ENCODE data around the gene TOP1. TPM values are rescaled to one million over a fixed set of nuclear protein-coding genes. Genes with fewer than 3 reads are reported as not detected.
A peak's percentile ranks its signal among the peaks of the same experiment; 100 is the strongest.

TOP1 gene
- polyA plus RNA-seq, 2 of the 4 experiments (the other 2 are of a cell fraction) = 20.8 to 70.6 TPM

DNA sequence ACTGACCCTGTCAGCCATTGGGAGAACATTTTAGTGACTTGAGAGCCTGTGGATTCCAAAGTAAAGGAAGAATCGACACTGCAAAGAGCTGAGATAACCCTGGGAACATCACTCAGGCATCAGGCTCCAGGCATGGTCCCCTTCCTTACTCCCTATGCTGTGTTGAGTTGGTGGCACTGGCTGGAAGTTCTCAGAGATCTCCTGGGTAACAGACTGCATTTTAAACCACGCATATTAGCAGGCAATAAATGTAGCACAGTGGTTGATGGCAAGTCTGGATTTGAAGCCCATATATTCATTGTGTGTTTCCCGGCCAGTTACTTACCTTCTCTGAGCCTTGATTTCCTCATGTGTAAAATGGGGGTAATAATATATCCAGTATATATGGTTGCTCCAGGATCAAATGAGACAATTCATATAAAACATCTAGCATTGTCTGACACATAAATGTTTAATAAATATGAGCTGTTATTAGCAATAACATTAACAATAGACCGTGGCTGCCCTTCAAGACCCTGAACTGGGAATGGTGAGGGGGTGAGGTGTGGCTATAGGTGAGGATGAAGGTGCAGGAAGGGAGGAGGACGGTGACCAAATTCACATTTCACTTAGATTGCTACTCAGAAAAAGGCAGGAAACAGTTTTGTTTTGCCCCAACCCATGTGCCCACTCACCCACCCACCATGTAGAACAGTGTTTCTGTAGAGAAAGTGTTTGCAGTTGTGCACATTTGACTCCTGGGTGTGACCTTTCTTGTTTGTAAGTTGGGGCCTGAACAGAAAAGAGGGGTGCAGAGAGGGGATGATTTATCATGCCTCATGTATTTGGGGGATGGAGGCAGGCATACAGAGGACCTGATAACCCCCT is 110.8 kb downstream of the TOP1 start:
- no peak for FAIRE-seq
- H3K27ac ChIP-seq = no peak overlapping the region
- H3K9me3 ChIP-seq = no peaks in the 10 kb centered on the region
- CTCF ChIA-PET = interaction anchor here (1.6 to 7.9 kb wide), 2 partner anchors 34 to 199 kb away, joined by 8 to 103 read pairs; partner anchors contain the start of gene LPIN3
- TF ChIP-seq, protein P1, sequence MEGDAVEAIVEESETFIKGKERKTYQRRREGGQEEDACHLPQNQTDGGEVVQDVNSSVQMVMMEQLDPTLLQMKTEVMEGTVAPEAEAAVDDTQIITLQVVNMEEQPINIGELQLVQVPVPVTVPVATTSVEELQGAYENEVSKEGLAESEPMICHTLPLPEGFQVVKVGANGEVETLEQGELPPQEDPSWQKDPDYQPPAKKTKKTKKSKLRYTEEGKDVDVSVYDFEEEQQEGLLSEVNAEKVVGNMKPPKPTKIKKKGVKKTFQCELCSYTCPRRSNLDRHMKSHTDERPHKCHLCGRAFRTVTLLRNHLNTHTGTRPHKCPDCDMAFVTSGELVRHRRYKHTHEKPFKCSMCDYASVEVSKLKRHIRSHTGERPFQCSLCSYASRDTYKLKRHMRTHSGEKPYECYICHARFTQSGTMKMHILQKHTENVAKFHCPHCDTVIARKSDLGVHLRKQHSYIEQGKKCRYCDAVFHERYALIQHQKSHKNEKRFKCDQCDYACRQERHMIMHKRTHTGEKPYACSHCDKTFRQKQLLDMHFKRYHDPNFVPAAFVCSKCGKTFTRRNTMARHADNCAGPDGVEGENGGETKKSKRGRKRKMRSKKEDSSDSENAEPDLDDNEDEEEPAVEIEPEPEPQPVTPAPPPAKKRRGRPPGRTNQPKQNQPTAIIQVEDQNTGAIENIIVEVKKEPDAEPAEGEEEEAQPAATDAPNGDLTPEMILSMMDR (IDR thresholded peaks at IDR 0.05) = no peak
- TF ChIP-seq RAD21 (conservative IDR thresholded peaks at IDR 0.05 in 1 of 2, IDR thresholded peaks at IDR 0.05 in 1 of 2) = no peak
- no peak for TF ChIP-seq HOXB5 (CRISPR knock-in tag; IDR thresholded peaks at IDR 0.05)
- TF ChIP-seq, protein P2, sequence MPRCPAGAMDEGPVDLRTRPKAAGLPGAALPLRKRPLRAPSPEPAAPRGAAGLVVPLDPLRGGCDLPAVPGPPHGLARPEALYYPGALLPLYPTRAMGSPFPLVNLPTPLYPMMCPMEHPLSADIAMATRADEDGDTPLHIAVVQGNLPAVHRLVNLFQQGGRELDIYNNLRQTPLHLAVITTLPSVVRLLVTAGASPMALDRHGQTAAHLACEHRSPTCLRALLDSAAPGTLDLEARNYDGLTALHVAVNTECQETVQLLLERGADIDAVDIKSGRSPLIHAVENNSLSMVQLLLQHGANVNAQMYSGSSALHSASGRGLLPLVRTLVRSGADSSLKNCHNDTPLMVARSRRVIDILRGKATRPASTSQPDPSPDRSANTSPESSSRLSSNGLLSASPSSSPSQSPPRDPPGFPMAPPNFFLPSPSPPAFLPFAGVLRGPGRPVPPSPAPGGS (IDR thresholded peaks at IDR 0.05) = no peak
- TF ChIP-seq, protein P3, sequence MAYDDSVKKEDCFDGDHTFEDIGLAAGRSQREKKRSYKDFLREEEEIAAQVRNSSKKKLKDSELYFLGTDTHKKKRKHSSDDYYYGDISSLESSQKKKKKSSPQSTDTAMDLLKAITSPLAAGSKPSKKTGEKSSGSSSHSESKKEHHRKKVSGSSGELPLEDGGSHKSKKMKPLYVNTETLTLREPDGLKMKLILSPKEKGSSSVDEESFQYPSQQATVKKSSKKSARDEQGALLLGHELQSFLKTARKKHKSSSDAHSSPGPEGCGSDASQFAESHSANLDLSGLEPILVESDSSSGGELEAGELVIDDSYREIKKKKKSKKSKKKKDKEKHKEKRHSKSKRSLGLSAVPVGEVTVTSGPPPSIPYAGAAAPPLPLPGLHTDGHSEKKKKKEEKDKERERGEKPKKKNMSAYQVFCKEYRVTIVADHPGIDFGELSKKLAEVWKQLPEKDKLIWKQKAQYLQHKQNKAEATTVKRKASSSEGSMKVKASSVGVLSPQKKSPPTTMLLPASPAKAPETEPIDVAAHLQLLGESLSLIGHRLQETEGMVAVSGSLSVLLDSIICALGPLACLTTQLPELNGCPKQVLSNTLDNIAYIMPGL (CRISPR knock-in tag; IDR thresholded peaks at IDR 0.05; ENCODE audit: borderline replicate concordance) = no peak
- TF ChIP-seq, protein P4, sequence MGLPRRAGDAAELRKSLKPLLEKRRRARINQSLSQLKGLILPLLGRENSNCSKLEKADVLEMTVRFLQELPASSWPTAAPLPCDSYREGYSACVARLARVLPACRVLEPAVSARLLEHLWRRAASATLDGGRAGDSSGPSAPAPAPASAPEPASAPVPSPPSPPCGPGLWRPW (IDR thresholded peaks at IDR 0.05) = no peak
- no peak for TF ChIP-seq ZFP36 (IDR thresholded peaks at IDR 0.05; ENCODE audit: borderline replicate concordance, partially characterized antibody)
- no peak for TF ChIP-seq ESRRA (IDR thresholded peaks at IDR 0.05; ENCODE audit: borderline replicate concordance, low read length)
- TF ChIP-seq FOXS1 (CRISPR knock-in tag; IDR thresholded peaks at IDR 0.05) = no peak
- TF ChIP-seq HEYL (CRISPR knock-in tag; IDR thresholded peaks at IDR 0.05) = no peak
- TF ChIP-seq MAZ (IDR thresholded peaks at IDR 0.05; ENCODE audit: borderline replicate concordance, low read depth, low read length) = no peak
- TF ChIP-seq CHD4 (IDR thresholded peaks at IDR 0.05; ENCODE audit: borderline replicate concordance) = no peak
- TF ChIP-seq HOXB13 (CRISPR knock-in tag; IDR thresholded peaks at IDR 0.05; ENCODE audit: low read depth) = no peak
- TF ChIP-seq RFX5 (IDR thresholded peaks at IDR 0.05) = no peak
- DNase-seq (ENCODE audit: low read depth in 1 of 2, low spot score in 1 of 2) = no peak
- H3K4me2 ChIP-seq = peak overlapping the region; percentile 98
- POLR2A ChIA-PET = no interaction called here
- H3K4me1 ChIP-seq = peaks cover 7% of the 10 kb centered on the region
- 69% methylated on average over 5 of the region's 5 CpGs for WGBS (ENCODE audit: missing lambda C conversion rate)
- no peak overlapping the region for H3K4me3 ChIP-seq
- no peak for ATAC-seq

DNA sequence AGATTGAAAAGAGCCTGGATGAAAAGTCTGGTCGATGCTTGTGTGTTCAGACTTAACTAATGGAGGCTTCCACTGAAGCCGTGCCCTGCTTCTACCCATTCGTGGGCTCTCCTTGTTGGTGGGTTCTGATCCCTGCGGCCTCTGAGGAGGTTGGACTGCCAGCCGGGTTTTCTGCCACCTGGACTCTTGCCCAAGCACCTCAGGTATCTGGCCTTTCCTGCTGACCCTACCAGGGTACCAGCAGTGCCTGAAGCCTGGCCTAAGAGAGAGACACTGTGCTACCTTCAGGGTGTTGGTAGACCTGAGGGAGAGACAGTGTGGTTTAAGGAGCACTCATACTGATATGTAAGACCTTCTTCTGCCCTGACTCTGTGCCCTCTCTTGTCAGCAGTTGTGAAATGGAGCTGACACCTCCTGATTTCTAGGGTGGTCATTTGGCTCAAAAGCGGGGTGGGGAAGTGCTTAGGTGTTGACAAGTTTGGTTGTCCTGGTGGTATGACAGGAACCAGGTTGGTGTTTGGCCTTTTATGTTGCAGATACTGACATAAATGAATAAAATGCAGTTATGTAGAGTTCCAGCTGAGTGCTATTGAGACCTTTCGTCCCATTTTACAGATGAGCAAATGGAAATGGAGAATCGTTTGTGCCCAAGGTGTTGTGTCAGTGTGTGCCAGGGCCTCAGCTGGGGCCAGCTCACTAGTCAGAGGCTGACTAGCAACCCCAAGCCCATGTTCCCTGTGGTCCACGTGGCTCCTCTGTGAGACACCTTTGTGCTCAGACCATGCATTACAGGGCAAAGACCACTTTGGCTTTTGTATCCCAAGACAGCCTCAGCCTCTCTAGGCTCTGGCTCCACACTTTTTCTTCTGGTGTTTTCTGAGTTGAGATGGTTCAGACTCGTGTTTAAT is 111.9 kb downstream of the TOP1 start:
- no peak for FAIRE-seq
- POLR2A ChIA-PET = no interaction called here

More for the DNA sequence above, 111.9 kb downstream of the TOP1 start:
- no peak overlapping the region for H3K27ac ChIP-seq
- no peak overlapping the region for H3K4me3 ChIP-seq
- TF ChIP-seq FOSB (CRISPR knock-in tag; IDR thresholded peaks at IDR 0.05) = no peak
- no peak for TF ChIP-seq HOXB13 (CRISPR knock-in tag; IDR thresholded peaks at IDR 0.05; ENCODE audit: low read depth)
- no peak for TF ChIP-seq CHD4 (IDR thresholded peaks at IDR 0.05; ENCODE audit: borderline replicate concordance)
- no peak for TF ChIP-seq RCOR1 (IDR thresholded peaks at IDR 0.05; ENCODE audit: low read depth, low read length)
- TF ChIP-seq ESRRA (IDR thresholded peaks at IDR 0.05; ENCODE audit: borderline replicate concordance, low read length) = no peak
- CTCF ChIA-PET = interaction anchor here (0.8 to 2.9 kb wide), 2 partner anchors 32 to 200 kb away, joined by 3 to 18 read pairs; partner anchors contain the start of gene LPIN3
- H3K4me1 ChIP-seq = peaks cover 7% of the 10 kb centered on the region
- ATAC-seq (no peak), DNase-seq (ENCODE audit: low read depth in 1 of 2, low spot score in 1 of 2) (no peak)
- WGBS (ENCODE audit: missing lambda C conversion rate) = 73% methylated on average over 9 of the region's 10 CpGs
- H3K9me3 ChIP-seq = no peaks in the 10 kb centered on the region
- no peak overlapping the region for H3K4me2 ChIP-seq

All from A549 (cell line).